Measurements from ENCODE around the gene BTBD9.

BTBD9 gene

DNA sequence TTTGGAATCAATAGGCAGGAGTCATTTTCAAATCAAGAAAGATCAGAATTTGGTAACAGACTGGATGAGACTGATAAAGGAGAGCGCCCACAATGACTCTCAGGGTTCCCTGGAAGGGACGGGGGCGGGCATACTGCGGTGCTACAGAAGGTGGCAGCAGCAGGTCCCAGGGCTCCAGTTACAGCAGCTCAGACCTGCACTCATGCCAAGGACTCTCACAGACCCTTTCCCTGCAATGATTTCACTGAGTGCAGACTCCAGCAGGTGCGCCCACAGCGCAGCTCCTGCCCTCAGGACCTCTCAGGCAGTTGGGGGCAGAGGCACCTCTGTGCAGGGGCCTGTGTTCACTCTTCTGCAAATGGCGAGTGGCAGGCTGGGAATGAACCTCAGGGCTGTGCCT lies 460.4 kb downstream of the BTBD9 start:
- Histone ChIP-seq H3K4me1 (ENCODE audit: insufficient read depth, low read length) (no peaks in the 10 kb centered on the region), H2AFZ (ENCODE audit: low read depth, low read length) (no peak overlapping the region)
- ATAC-seq (ENCODE audit: insufficient read depth, low read depth) = peak; percentile 40; the same call in 1 of the 3 replicates

DNA sequence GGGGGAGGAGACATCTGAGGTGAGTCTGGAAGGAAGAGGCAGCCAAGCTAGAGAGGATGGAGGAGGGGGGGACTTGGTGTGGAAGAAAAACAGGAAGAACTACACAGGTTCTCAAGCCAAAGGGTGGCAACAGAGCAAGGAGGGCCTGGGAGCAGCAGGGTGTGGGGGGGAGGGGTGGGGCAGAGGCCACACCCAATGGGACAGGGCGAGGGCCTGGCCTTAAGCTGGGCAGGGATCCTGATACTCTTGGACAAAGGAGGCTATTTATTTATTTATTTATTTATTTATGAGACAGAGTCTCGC lies 461.2 kb downstream of the BTBD9 start:
- DNase-seq = no peak
- ATAC-seq (ENCODE audit: insufficient read depth, low read depth) = no peak
- TF ChIP-seq EZH2 (IDR thresholded peaks at IDR 0.05; ENCODE audit: borderline replicate concordance, low read depth, low read length, severe bottlenecking) = no peak
- TF ChIP-seq, protein P1, sequence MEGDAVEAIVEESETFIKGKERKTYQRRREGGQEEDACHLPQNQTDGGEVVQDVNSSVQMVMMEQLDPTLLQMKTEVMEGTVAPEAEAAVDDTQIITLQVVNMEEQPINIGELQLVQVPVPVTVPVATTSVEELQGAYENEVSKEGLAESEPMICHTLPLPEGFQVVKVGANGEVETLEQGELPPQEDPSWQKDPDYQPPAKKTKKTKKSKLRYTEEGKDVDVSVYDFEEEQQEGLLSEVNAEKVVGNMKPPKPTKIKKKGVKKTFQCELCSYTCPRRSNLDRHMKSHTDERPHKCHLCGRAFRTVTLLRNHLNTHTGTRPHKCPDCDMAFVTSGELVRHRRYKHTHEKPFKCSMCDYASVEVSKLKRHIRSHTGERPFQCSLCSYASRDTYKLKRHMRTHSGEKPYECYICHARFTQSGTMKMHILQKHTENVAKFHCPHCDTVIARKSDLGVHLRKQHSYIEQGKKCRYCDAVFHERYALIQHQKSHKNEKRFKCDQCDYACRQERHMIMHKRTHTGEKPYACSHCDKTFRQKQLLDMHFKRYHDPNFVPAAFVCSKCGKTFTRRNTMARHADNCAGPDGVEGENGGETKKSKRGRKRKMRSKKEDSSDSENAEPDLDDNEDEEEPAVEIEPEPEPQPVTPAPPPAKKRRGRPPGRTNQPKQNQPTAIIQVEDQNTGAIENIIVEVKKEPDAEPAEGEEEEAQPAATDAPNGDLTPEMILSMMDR (IDR thresholded peaks at IDR 0.05; ENCODE audit: borderline replicate concordance, extremely low read depth, low read length, poor library complexity, severe bottlenecking) = no peak

More for the DNA sequence above, 460.4 kb downstream of the BTBD9 start:
- no peak overlapping the region for H3K9ac ChIP-seq (ENCODE audit: low read depth, low read length)
- H3K4me2 ChIP-seq (ENCODE audit: insufficient read depth, low read length) = no peak overlapping the region
- no peaks in the 10 kb centered on the region for H3K79me2 ChIP-seq (ENCODE audit: insufficient read depth, low read length)
- H3K27ac ChIP-seq (ENCODE audit: low read length) = no peak overlapping the region
- H4K20me1 ChIP-seq (ENCODE audit: insufficient read depth, low read length) = no peaks in the 10 kb centered on the region
- H3K36me3 ChIP-seq (ENCODE audit: insufficient read depth, low read length) = no peaks in the 10 kb centered on the region
- TF ChIP-seq, protein P1 (IDR thresholded peaks at IDR 0.05; ENCODE audit: borderline replicate concordance, extremely low read depth, low read length, poor library complexity, severe bottlenecking) = peak; percentile 20
- no peak for TF ChIP-seq EZH2 (IDR thresholded peaks at IDR 0.05; ENCODE audit: borderline replicate concordance, low read depth, low read length, severe bottlenecking)
- no peaks in the 10 kb centered on the region for H3K9me3 ChIP-seq (ENCODE audit: insufficient read depth, low read length, severe bottlenecking)
- H3K4me3 ChIP-seq (ENCODE audit: low read depth in 1 of 2, low read length in 2 of 2) = no peak overlapping the region
- no peaks in the 10 kb centered on the region for H3K27me3 ChIP-seq (ENCODE audit: insufficient read depth, low read length, poor library complexity)
- peak; percentile 6 for DNase-seq

DNA sequence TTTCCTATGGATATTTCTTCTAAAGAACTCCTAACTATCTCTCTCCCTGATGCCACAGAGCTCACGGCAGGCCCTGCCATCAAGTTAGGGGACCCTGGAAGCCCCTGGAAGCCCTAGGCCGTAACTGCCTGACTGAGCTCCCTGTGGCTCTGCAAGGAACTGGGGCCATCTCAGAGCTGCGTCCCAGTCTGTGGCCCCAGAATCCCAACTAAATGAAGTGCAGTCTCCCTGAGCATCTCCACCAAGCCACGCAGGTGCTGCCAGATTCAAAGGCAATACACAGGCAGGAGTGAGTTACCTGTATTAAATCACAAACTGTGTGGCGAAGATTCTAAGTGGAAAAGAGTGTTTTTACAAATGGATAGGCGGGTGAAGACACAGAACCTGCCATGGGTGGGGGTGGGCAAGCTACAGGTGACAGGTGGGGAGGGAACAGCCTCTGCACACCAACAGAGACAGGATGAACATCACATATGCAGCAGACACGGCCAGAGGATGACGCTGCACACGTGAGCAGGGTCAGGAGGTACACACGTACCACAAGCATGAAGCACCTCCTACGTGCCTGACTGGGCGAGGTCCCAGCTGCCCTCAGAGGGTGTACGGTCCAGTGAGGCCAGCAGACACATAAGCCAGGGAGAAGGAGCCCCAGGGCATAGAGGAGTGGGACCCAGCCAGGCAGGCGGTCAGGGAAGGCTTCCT lies 461.7 kb downstream of the BTBD9 start:
- Histone ChIP-seq H3K9me3 (ENCODE audit: insufficient read depth, low read length, severe bottlenecking) (no peaks in the 10 kb centered on the region), H3K4me1 (ENCODE audit: insufficient read depth, low read length) (no peaks in the 10 kb centered on the region), H3K4me2 (ENCODE audit: insufficient read depth, low read length) (no peak overlapping the region), H3K79me2 (ENCODE audit: insufficient read depth, low read length) (no peaks in the 10 kb centered on the region), H4K20me1 (ENCODE audit: insufficient read depth, low read length) (no peaks in the 10 kb centered on the region), H3K27ac (ENCODE audit: low read length) (no peak overlapping the region), H3K9ac (ENCODE audit: low read depth, low read length) (no peak overlapping the region), H3K27me3 (ENCODE audit: insufficient read depth, low read length, poor library complexity) (no peaks in the 10 kb centered on the region), H3K36me3 (ENCODE audit: insufficient read depth, low read length) (no peaks in the 10 kb centered on the region), H2AFZ (ENCODE audit: low read depth, low read length) (no peak overlapping the region), H3K4me3 (ENCODE audit: low read depth in 1 of 2, low read length in 2 of 2) (no peak overlapping the region)
- no peak for ATAC-seq (ENCODE audit: insufficient read depth, low read depth)
- no peak for TF ChIP-seq EZH2 (IDR thresholded peaks at IDR 0.05; ENCODE audit: borderline replicate concordance, low read depth, low read length, severe bottlenecking)
- TF ChIP-seq, protein P1 (IDR thresholded peaks at IDR 0.05; ENCODE audit: borderline replicate concordance, extremely low read depth, low read length, poor library complexity, severe bottlenecking) = no peak
- DNase-seq = no peak

More for the DNA sequence above, 461.2 kb downstream of the BTBD9 start:
- no peak overlapping the region for H3K4me3 ChIP-seq (ENCODE audit: low read depth in 1 of 2, low read length in 2 of 2)
- no peak overlapping the region for H3K9ac ChIP-seq (ENCODE audit: low read depth, low read length)
- no peaks in the 10 kb centered on the region for H3K9me3 ChIP-seq (ENCODE audit: insufficient read depth, low read length, severe bottlenecking)
- no peaks in the 10 kb centered on the region for H3K4me1 ChIP-seq (ENCODE audit: insufficient read depth, low read length)
- no peaks in the 10 kb centered on the region for H3K27me3 ChIP-seq (ENCODE audit: insufficient read depth, low read length, poor library complexity)
- H3K4me2 ChIP-seq (ENCODE audit: insufficient read depth, low read length) = no peak overlapping the region
- no peaks in the 10 kb centered on the region for H3K36me3 ChIP-seq (ENCODE audit: insufficient read depth, low read length)
- H2AFZ ChIP-seq (ENCODE audit: low read depth, low read length) = no peak overlapping the region
- H3K27ac ChIP-seq (ENCODE audit: low read length) = no peak overlapping the region
- no peaks in the 10 kb centered on the region for H3K79me2 ChIP-seq (ENCODE audit: insufficient read depth, low read length)
- no peaks in the 10 kb centered on the region for H4K20me1 ChIP-seq (ENCODE audit: insufficient read depth, low read length)

All from DND-41 (cell line).